Eye (tissue), 1 donor: Measurements from ENCODE around the gene MFSD12.

ENCODE experiments used
- DNase-seq: peaks from one replicate; pipeline ENCODE4 v3.0.0-alpha.2; 2015

Gene MFSD12

GRCh38 chr19:3555653-3556422 lies 1.5 kb downstream of the MFSD12 start:
- DNase-seq, result no peak

- DNase-seq, result no peak
Observed at GRCh38 chr19:3554254-3555083, 2.9 kb downstream of the MFSD12 start.

- DNase-seq, result no peak
Observed at GRCh38 chr19:3551792-3552095, 5.6 kb downstream of the MFSD12 start.

- no peak for DNase-seq
Observed at GRCh38 chr19:3550947-3551791, 6.2 kb downstream of the MFSD12 start.

GRCh38 chr19:3549816-3550215 lies 7.6 kb downstream of the MFSD12 start:
- no peak for DNase-seq

- no peak for DNase-seq
Observed at GRCh38 chr19:3548606-3549005, 8.8 kb downstream of the MFSD12 start.

- no peak for DNase-seq
Observed at GRCh38 chr19:3547767-3548282, 9.6 kb downstream of the MFSD12 start.

GRCh38 chr19:3547301-3547731 lies 10.1 kb downstream of the MFSD12 start:
- DNase-seq, result no peak

GRCh38 chr19:3546119-3546518 lies 11.3 kb downstream of the MFSD12 start:
- DNase-seq, result no peak

- DNase-seq, result no peak
Observed at GRCh38 chr19:3545669-3546034, 11.7 kb downstream of the MFSD12 start.

GRCh38 chr19:3544742-3545668 lies 12.4 kb downstream of the MFSD12 start:
- peak; percentile 64 for DNase-seq

GRCh38 chr19:3544058-3544376 lies 13.4 kb downstream of the MFSD12 start:
- DNase-seq, result no peak

- no peak for DNase-seq
Observed at GRCh38 chr19:3543150-3544057, 14.0 kb downstream of the MFSD12 start.

GRCh38 chr19:3539756-3540118 lies 17.6 kb downstream of the MFSD12 start:
- DNase-seq, result no peak

- no peak for DNase-seq
Observed at GRCh38 chr19:3538965-3539755, 18.2 kb downstream of the MFSD12 start, which contains the start of gene TEKTIP1. Gene TEKTIP1 (plus strand): TSS chr19:3539174. CDS start chr19:3539178, 4 bp downstream.

GRCh38 chr19:3538258-3538929 lies 19.0 kb downstream of the MFSD12 start:
- DNase-seq, result no peak

- no peak for DNase-seq
Observed at GRCh38 chr19:3537438-3538240, 19.7 kb downstream of the MFSD12 start.

GRCh38 chr19:3537101-3537437 lies 20.3 kb downstream of the MFSD12 start:
- no peak for DNase-seq
